ENCODE results near the gene ETV6.

DNA sequence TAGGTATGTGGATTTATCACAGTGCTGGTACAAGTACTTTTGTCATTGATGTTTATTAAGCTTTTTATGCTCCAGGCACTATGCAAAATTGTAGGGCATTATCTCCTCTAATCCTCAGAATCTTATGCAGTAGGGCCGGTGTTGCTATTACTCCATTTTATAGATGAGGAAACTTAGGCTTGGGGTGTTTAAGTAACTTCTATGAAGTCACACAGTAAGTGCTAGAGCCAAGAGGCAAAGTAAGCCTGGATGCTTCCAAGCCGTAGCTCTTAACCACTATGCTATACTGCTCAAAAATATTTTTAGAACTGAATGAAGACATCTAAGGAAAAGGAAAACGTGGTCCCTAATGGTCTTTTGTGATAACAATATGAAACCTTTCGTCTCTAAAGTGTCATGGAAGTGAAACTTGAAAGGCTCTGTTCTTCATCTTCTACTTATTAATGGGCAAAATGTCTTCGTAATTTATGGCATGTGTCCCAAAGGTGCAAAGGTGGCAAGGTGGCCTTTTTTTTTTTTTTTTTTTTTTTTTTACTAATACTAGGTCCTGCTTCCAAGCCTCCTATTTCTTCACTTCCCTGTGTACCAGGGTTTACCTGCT is 85.2 kb downstream of the ETV6 start:
- TF ChIP-seq POLR2A (IDR thresholded peaks at IDR 0.05; ENCODE audit: low read depth, low read length) (no peak), POLR2AphosphoS5 (IDR thresholded peaks at IDR 0.05; ENCODE audit: low read depth, low read length) (no peak), TAF1 (IDR thresholded peaks at IDR 0.05; ENCODE audit: borderline replicate concordance, low read depth, low read length) (no peak)

Measured in GM12892 (cell line).